GM23338 (cell line): ENCODE data around the gene SMURF2. TPM values are rescaled to one million over a fixed set of nuclear protein-coding genes. Genes with fewer than 3 reads are reported as not detected.

Experiments
- ATAC-seq: fragments of 200-7000 bp; cut with Tn5 transposase; 3 replicates; pipeline ENCODE4 v1.9.1; 2020
- DNase-seq: peaks from one replicate; pipeline ENCODE4 v3.0.0-alpha.2; 2015; ENCODE audit warnings: low spot score
- H2AFZ ChIP-seq: fragments of 200-600 bp; sonication (generic); 2 replicates; pipeline ENCODE4 v1.8.0; 2016; ENCODE audit warnings: antibody characterized with exemption, mild to moderate bottlenecking, moderate library complexity
- H3F3A ChIP-seq: fragments of 200-600 bp; sonication (generic); replicated peaks from 2 replicates; pipeline ENCODE4 v1.8.0; 2017; ENCODE audit warnings: antibody characterized with exemption, mixed run types, low read depth
- H3K27ac ChIP-seq: fragments of 200-600 bp; sonication (generic); 2 replicates; pipeline ENCODE4 v1.6.1; 2016; ENCODE audit warnings: low read depth
- H3K27me3 ChIP-seq: fragments of 200-600 bp; sonication (generic); 2 replicates; pipeline ENCODE4 v1.8.0; 2016; ENCODE audit warnings: mild to moderate bottlenecking, mixed run types, moderate library complexity; ENCODE audit not compliant: insufficient read depth
- H3K36me3 ChIP-seq: fragments of 200-600 bp; sonication (generic); 2 replicates; pipeline ENCODE4 v1.8.0; 2016; ENCODE audit warnings: mild to moderate bottlenecking; ENCODE audit not compliant: insufficient read depth
- H3K4me1 ChIP-seq: fragments of 200-600 bp; sonication (generic); 2 replicates; pipeline ENCODE4 v1.8.0; 2016; ENCODE audit warnings: mild to moderate bottlenecking, moderate library complexity; ENCODE audit not compliant: insufficient read depth
- H3K4me2 ChIP-seq: fragments of 200-600 bp; sonication (generic); 2 replicates; pipeline ENCODE4 v1.7.1; 2017; ENCODE audit warnings: mixed run types
- H3K4me3 ChIP-seq: fragments of 200-600 bp; sonication (generic); 2 replicates; pipeline ENCODE4 v1.6.1; 2016; ENCODE audit warnings: mixed run types
- H3K79me2 ChIP-seq: fragments of 200-600 bp; sonication (generic); replicated peaks from 2 replicates; pipeline ENCODE4 v1.8.0; 2017; ENCODE audit warnings: mild to moderate bottlenecking; ENCODE audit not compliant: insufficient read depth
- H3K9me2 ChIP-seq: fragments of 200-600 bp; sonication (generic); 2 replicates; pipeline ENCODE4 v1.8.0; 2017; ENCODE audit not compliant: insufficient read depth
- H4K20me1 ChIP-seq: fragments of 200-600 bp; sonication (generic); replicated peaks from 2 replicates; pipeline ENCODE4 v1.8.0; 2017; ENCODE audit warnings: mild to moderate bottlenecking; ENCODE audit not compliant: insufficient read depth
- H3K27ac Mint-ChIP-seq: 2 replicates; pipeline ENCODE4 v1.8.0; 2020; ENCODE audit warnings: inconsistent platforms, mild to moderate bottlenecking, moderate library complexity, mixed read lengths
- H3K27me3 Mint-ChIP-seq: 3 replicates; pipeline ENCODE4 v1.8.0; 2022; ENCODE audit warnings: low read depth, mild to moderate bottlenecking, moderate library complexity, mixed read lengths, inconsistent platforms; ENCODE audit not compliant: insufficient read depth, poor library complexity
- H3K36me3 Mint-ChIP-seq: 3 replicates; pipeline ENCODE4 v1.8.0; 2021; ENCODE audit warnings: low read depth, mild to moderate bottlenecking, inconsistent platforms, moderate library complexity, mixed read lengths
- H3K4me1 Mint-ChIP-seq: 3 replicates; pipeline ENCODE4 v1.8.0; 2020; ENCODE audit warnings: mild to moderate bottlenecking, inconsistent platforms, mixed read lengths
- H3K4me3 Mint-ChIP-seq: 3 replicates; pipeline ENCODE4 v1.8.0; 2021; ENCODE audit warnings: moderate library complexity, mild to moderate bottlenecking, inconsistent platforms, mixed read lengths
- H3K9me3 Mint-ChIP-seq: 3 replicates; pipeline ENCODE4 v1.8.0; 2020; ENCODE audit warnings: moderate library complexity, mild to moderate bottlenecking, inconsistent platforms, mixed read lengths
- CTCF ChIP-seq, 2 experiments: fragments of 200-600 bp in 1 of 2; sonication (generic) in 1 of 2; conservative IDR thresholded peaks; 2 replicates each; pipeline versions ENCODE4 v1.5.1 to v1.6.1; 2016 to 2017; ENCODE audit warnings: antibody characterized with exemption in 2 of 2, low read depth in 2 of 2, mild to moderate bottlenecking in 2 of 2, moderate library complexity in 1 of 2
- EZH2 ChIP-seq: fragments of 200-600 bp; sonication (generic); IDR thresholded peaks from one replicate; pipeline ENCODE4 v1.8.0; 2017; ENCODE audit warnings: antibody characterized with exemption, mild to moderate bottlenecking, low read depth; ENCODE audit not compliant: unreplicated experiment
- EZH2phosphoT487 ChIP-seq: fragments of 200-600 bp; sonication (generic); IDR thresholded peaks from one replicate; pipeline ENCODE4 v1.8.1; 2018; ENCODE audit warnings: antibody characterized with exemption; ENCODE audit not compliant: unreplicated experiment
- JUNB ChIP-seq: IDR thresholded peaks from one replicate; pipeline ENCODE4 v1.6.1; 2016; ENCODE audit warnings: antibody characterized with exemption; ENCODE audit not compliant: unreplicated experiment
- POLR2AphosphoS5 ChIP-seq: IDR thresholded peaks from 2 replicates; pipeline ENCODE4 v1.6.1; 2016; ENCODE audit warnings: antibody characterized with exemption, low read depth
- ZNF114 ChIP-seq: fragments of 250-450 bp; sonication (Bioruptor Pico); IDR thresholded peaks from 2 replicates; pipeline ENCODE4 v1.5.0; 2020; ENCODE audit warnings: mild to moderate bottlenecking, moderate library complexity
- ZNF462 ChIP-seq: fragments of 250-450 bp; sonication (Bioruptor Pico); IDR thresholded peaks from 2 replicates; pipeline ENCODE4 v1.5.0; 2020; ENCODE audit warnings: mild to moderate bottlenecking, moderate library complexity
- polyA plus RNA-seq: library from polyadenylated mRNA; unstranded; fragments of >200 nt; fragmentation: Nextera tagmentation; extraction: Ambion mirVana; gene quantifications from 2 replicates; pipeline ENCODE4 v1.2.1, GENCODE V29; 2016
- total RNA-seq: library from RNA; depleted of rRNA; stranded (reverse); fragments of >200 nt; shearing (Covaris generic); gene quantifications from 2 replicates; pipeline ENCODE4 v1.2.3, GENCODE V29; 2014

SMURF2 gene
- total and polyA plus RNA-seq, 2 experiments from 2014 or later, result 12.1 to 29.6 TPM

- no peak for TF ChIP-seq ZNF462 (CRISPR knock-in tag)
- TF ChIP-seq EZH2, result no peak
- no peak for TF ChIP-seq POLR2AphosphoS5
- no peak for TF ChIP-seq CTCF (conservative IDR thresholded peaks at IDR 0.05; ENCODE audit: low read depth in 2 of 2)
- no peak for TF ChIP-seq JUNB
- TF ChIP-seq ZNF114 (CRISPR knock-in tag), result no peak
- TF ChIP-seq EZH2phosphoT487, result no peak
Measured at GRCh38 chr17:64508683-64509082, 153.4 kb downstream of the SMURF2 start (continued).

- Mint-ChIP-seq H3K4me3 (peak overlapping the region; percentile 99), H3K27ac (peak overlapping the region; percentile 100), H3K27me3 (peaks cover 24% of the 10 kb centered on the region), H3K4me1 (peaks cover 52% of the 10 kb centered on the region), H3K36me3 (peaks cover 84% of the 10 kb centered on the region), H3K9me3 (peaks cover 4% of the 10 kb centered on the region; the same call in 1 of the 3 replicates)
- H3K4me2 ChIP-seq, result peak overlapping the region; percentile 85
- no peaks in the 10 kb centered on the region for H3K9me2 ChIP-seq
- peak overlapping the region; percentile 100 for H3K4me3 ChIP-seq
- ATAC-seq (peak; percentile 17), DNase-seq (peak; percentile 74)
- no peak overlapping the region for H2AFZ ChIP-seq
- peak overlapping the region; percentile 99 for H3K27ac ChIP-seq
- peaks cover 20% of the 10 kb centered on the region for H3F3A ChIP-seq
- H4K20me1 ChIP-seq, result peaks cover 45% of the 10 kb centered on the region
- H3K36me3 ChIP-seq, result peaks cover 51% of the 10 kb centered on the region
- peaks cover 16% of the 10 kb centered on the region for H3K4me1 ChIP-seq
- no peaks in the 10 kb centered on the region for H3K27me3 ChIP-seq
- H3K79me2 ChIP-seq, result peaks cover 93% of the 10 kb centered on the region
- no peak for TF ChIP-seq ZNF462 (CRISPR knock-in tag)
Measured at GRCh38 chr17:64507413-64507782, 154.7 kb downstream of the SMURF2 start.
